Smooth muscle cell of the pulmonary artery (primary cell): ENCODE data around the gene TMEM62. TPM values are rescaled to one million over a fixed set of nuclear protein-coding genes. Genes with fewer than 3 reads are reported as not detected.

Experiments
- total RNA-seq: library from RNA; depleted of rRNA; stranded (reverse); fragments of >200 nt; gene quantifications from 2 replicates; pipeline ENCODE4 v1.2.3, GENCODE V29; 2014

TMEM62 gene
- 12.7 and 12.8 TPM in 2 replicates for total RNA-seq

GRCh38 chr15:43133430-43134156, at the start of gene TMEM62:
Gene TMEM62 (plus strand): TSS chr15:43133586. CDS start chr15:43133803, 217 bp downstream.

GRCh38 chr15:43105778-43106485, 27.5 kb upstream of the TMEM62 start, which contains the start of gene UBR1:
Gene UBR1 (minus strand): TSS chr15:43106038. CDS start chr15:43106022, 16 bp downstream.

GRCh38 chr15:43185157-43186002, 52.0 kb downstream of the TMEM62 start, which contains the start of gene CCNDBP1:
Gene CCNDBP1 (plus strand): TSS chr15:43185403. CDS start chr15:43185499, 96 bp downstream.

GRCh38 chr15:43220991-43221403, 87.6 kb downstream of the TMEM62 start, which contains the start of gene EPB42:
Gene EPB42 (minus strand): TSS chr15:43221018. CDS start chr15:43220825, 193 bp downstream.

Other genes with a start within 250 kb of the TMEM62 start
- gene TTBK2, start 212.8 kb upstream of the TMEM62 start, total RNA-seq, result 12.9 and 16.5 TPM in 2 replicates
- gene UBR1, start 27.5 kb upstream of the TMEM62 start, total RNA-seq, result 30.3 and 39.9 TPM in 2 replicates
- 53.5 and 66.1 TPM in 2 replicates for gene CCNDBP1, start 51.8 kb downstream of the TMEM62 start, total RNA-seq
- gene EPB42, start 87.4 kb downstream of the TMEM62 start, total RNA-seq, result 0.23 TPM in 1 of 2 replicates, not detected in the other
- 0.26 TPM in 1 of 2 replicates, not detected in the other for gene TGM5, start 133.3 kb downstream of the TMEM62 start, total RNA-seq
- not detected in 2 replicates for gene TGM7, start 168.7 kb downstream of the TMEM62 start, total RNA-seq
- gene LCMT2, start 197.0 kb downstream of the TMEM62 start, total RNA-seq, result 7.2 and 8.6 TPM in 2 replicates
- gene ZSCAN29, start 237.5 kb downstream of the TMEM62 start, total RNA-seq, result 16.7 and 17.8 TPM in 2 replicates
- gene TUBGCP4, start 237.5 kb downstream of the TMEM62 start, total RNA-seq, result 15.4 and 18.4 TPM in 2 replicates